HG03280 (cell line): ENCODE data around the gene PGAM2.
"Not testable (repeated sequence)": the region's sequence is repeated elsewhere in the genome, so short reads cannot be mapped to it uniquely, and the experiment has no call there.

ENCODE experiments used
- ATAC-seq: cut with Tn5 transposase; IDR thresholded peaks from one replicate; pipeline ENCODE4 v1.9.1; 2021; ENCODE audit warnings: mild to moderate bottlenecking, moderate library complexity; ENCODE audit not compliant: unreplicated experiment

Gene PGAM2

GRCh38 chr7:44052771-44053365, 12.5 kb downstream of the PGAM2 start:
- ATAC-seq = no peak

GRCh38 chr7:44051611-44052220, 13.7 kb downstream of the PGAM2 start:
- no peak for ATAC-seq

GRCh38 chr7:44050915-44051560, 14.3 kb downstream of the PGAM2 start:
- ATAC-seq = no peak

GRCh38 chr7:44050121-44050914, 15.0 kb downstream of the PGAM2 start:
- no peak for ATAC-seq

- ATAC-seq = no peak
Observed at GRCh38 chr7:44048031-44048795, 17.2 kb downstream of the PGAM2 start.

- ATAC-seq = peak; percentile 43
Observed at GRCh38 chr7:44046321-44047061, 18.9 kb downstream of the PGAM2 start.

GRCh38 chr7:44045226-44046014, 19.9 kb downstream of the PGAM2 start:
- ATAC-seq = no peak

GRCh38 chr7:44044315-44045225, 20.8 kb downstream of the PGAM2 start, which contains the start of gene DBNL:
Gene DBNL, plus strand, starts transcription at chr7:44044702. Its CDS starts 36 bp downstream, at chr7:44044738.
- ATAC-seq = peak; percentile 75

- ATAC-seq = no peak
Observed at GRCh38 chr7:44043902-44044301, 21.5 kb downstream of the PGAM2 start.

- ATAC-seq = no peak
Observed at GRCh38 chr7:44042221-44042620, 23.1 kb downstream of the PGAM2 start.

GRCh38 chr7:44040493-44040891, 24.9 kb downstream of the PGAM2 start:
- ATAC-seq = peak; percentile 40

- peak; percentile 4 for ATAC-seq
Observed at GRCh38 chr7:44039800-44040492, 25.4 kb downstream of the PGAM2 start.

GRCh38 chr7:44038961-44039558, 26.3 kb downstream of the PGAM2 start:
- peak; percentile 69 for ATAC-seq

- not testable (repeated sequence) for ATAC-seq
Observed at GRCh38 chr7:44038553-44038952, 26.8 kb downstream of the PGAM2 start.

GRCh38 chr7:44037951-44038350, 27.4 kb downstream of the PGAM2 start:
- ATAC-seq = not testable (repeated sequence)

- ATAC-seq = not testable (repeated sequence)
Observed at GRCh38 chr7:44036364-44036763, 29.0 kb downstream of the PGAM2 start.
